Suprapubic skin (tissue), 4 donors: ENCODE measurements around the gene KIZ. TPM values are rescaled to one million over a fixed set of nuclear protein-coding genes. Genes with fewer than 3 reads are reported as not detected.

Experiments used
- DNase-seq, 2 donors: peaks; one replicate each; pipeline ENCODE4 v3.0.0-alpha.2; 2019; ENCODE audit warnings: low spot score in 2 of 2
- H3K27ac ChIP-seq: fragments of 200-600 bp; sonication (generic); one replicate; pipeline ENCODE4 v1.5.1; 2019
- H3K27me3 ChIP-seq: fragments of 200-600 bp; sonication (generic); one replicate; pipeline ENCODE4 v1.5.1; 2019
- H3K36me3 ChIP-seq: fragments of 200-600 bp; sonication (generic); one replicate; pipeline ENCODE4 v1.5.1; 2019
- H3K4me1 ChIP-seq: fragments of 200-600 bp; sonication (generic); one replicate; pipeline ENCODE4 v1.5.1; 2019
- H3K4me3 ChIP-seq: fragments of 200-600 bp; sonication (generic); one replicate; pipeline ENCODE4 v1.5.1; 2019; ENCODE audit warnings: mild to moderate bottlenecking
- H3K9me3 ChIP-seq: fragments of 200-600 bp; sonication (generic); one replicate; pipeline ENCODE4 v1.5.1; 2019
- EP300 ChIP-seq: sonication (generic); formaldehyde crosslinking; IDR thresholded peaks from one replicate; pipeline ENCODE4 v1.6.1; 2017; ENCODE audit warnings: antibody characterized with exemption
- POLR2A ChIP-seq, 2 donors: fragments of 450-650 bp; IDR thresholded peaks; one replicate each; pipeline ENCODE4 v1.6.1; 2017; ENCODE audit warnings: antibody characterized with exemption in 2 of 2, mild to moderate bottlenecking in 2 of 2, moderate library complexity in 2 of 2
- POLR2AphosphoS5 ChIP-seq, 3 donors: sonication (generic); formaldehyde crosslinking; IDR thresholded peaks; one replicate each; pipeline ENCODE4 v1.6.1; 2017; ENCODE audit warnings: antibody characterized with exemption in 3 of 3
- WGBS: methylation state at CpG from one replicate; pipeline ENCODE4 v1.1.5; 2018; 5-methylcytosine and 5-hydroxymethylcytosine counted together
- total RNA-seq, 4 donors: library from RNA; depleted of rRNA; stranded (reverse); fragments of >200 nt; gene quantifications; one replicate each; pipeline ENCODE4 v1.1.0, GENCODE V29; 2016
- TF ChIP-seq, protein P1 (sequence below), 2 donors: fragments of 200-600 bp in 1 of 2; fragments of 450-650 bp in 1 of 2; sonication (generic) in 1 of 2; IDR thresholded peaks; one replicate each; pipeline ENCODE4 v1.5.1; 2016 to 2019; ENCODE audit warnings: antibody characterized with exemption in 2 of 2, mild to moderate bottlenecking in 1 of 2, moderate library complexity in 1 of 2

The KIZ gene
- total RNA-seq, 4 donors from 2014 or later = 14.7 to 43.0 (median 34.0) TPM

- Histone ChIP-seq H3K27me3 (no peaks in the 10 kb centered on the region), H3K9me3 (no peaks in the 10 kb centered on the region), H3K4me3 (no peak overlapping the region), H3K4me1 (no peaks in the 10 kb centered on the region), H3K27ac (no peak overlapping the region), H3K36me3 (peaks cover 13% of the 10 kb centered on the region)
- TF ChIP-seq, protein P1, sequence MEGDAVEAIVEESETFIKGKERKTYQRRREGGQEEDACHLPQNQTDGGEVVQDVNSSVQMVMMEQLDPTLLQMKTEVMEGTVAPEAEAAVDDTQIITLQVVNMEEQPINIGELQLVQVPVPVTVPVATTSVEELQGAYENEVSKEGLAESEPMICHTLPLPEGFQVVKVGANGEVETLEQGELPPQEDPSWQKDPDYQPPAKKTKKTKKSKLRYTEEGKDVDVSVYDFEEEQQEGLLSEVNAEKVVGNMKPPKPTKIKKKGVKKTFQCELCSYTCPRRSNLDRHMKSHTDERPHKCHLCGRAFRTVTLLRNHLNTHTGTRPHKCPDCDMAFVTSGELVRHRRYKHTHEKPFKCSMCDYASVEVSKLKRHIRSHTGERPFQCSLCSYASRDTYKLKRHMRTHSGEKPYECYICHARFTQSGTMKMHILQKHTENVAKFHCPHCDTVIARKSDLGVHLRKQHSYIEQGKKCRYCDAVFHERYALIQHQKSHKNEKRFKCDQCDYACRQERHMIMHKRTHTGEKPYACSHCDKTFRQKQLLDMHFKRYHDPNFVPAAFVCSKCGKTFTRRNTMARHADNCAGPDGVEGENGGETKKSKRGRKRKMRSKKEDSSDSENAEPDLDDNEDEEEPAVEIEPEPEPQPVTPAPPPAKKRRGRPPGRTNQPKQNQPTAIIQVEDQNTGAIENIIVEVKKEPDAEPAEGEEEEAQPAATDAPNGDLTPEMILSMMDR (IDR thresholded peaks at IDR 0.05) = no peak
- TF ChIP-seq POLR2A (IDR thresholded peaks at IDR 0.05) (no peak), EP300 (no peak)
- 89% methylated on average over 4 of the region's 4 CpGs for WGBS
- no peak for DNase-seq
Measured at GRCh38 chr20:21224217-21224616, 98.3 kb downstream of the KIZ start.

GRCh38 chr20:21225215-21225947 is 99.5 kb downstream of the KIZ start:
- Histone ChIP-seq H3K27ac (no peak overlapping the region), H3K4me1 (no peaks in the 10 kb centered on the region), H3K36me3 (peaks cover 24% of the 10 kb centered on the region), H3K9me3 (no peaks in the 10 kb centered on the region), H3K27me3 (no peaks in the 10 kb centered on the region), H3K4me3 (no peak overlapping the region)
- DNase-seq = no peak
- no peak for TF ChIP-seq POLR2A (IDR thresholded peaks at IDR 0.05)
- no peak for TF ChIP-seq EP300
- TF ChIP-seq POLR2AphosphoS5 (IDR thresholded peaks at IDR 0.05) = no peak
- TF ChIP-seq, protein P1 (IDR thresholded peaks at IDR 0.05) = no peak
- WGBS = 93% methylated on average over 6 of the region's 6 CpGs

GRCh38 chr20:21228511-21228910 is 102.6 kb downstream of the KIZ start:
- H3K4me1 ChIP-seq = no peaks in the 10 kb centered on the region
- H3K4me3 ChIP-seq = no peak overlapping the region
- no peaks in the 10 kb centered on the region for H3K27me3 ChIP-seq
- TF ChIP-seq, protein P1 (IDR thresholded peaks at IDR 0.05) = no peak
- TF ChIP-seq EP300 (no peak), POLR2A (IDR thresholded peaks at IDR 0.05) (no peak), POLR2AphosphoS5 (IDR thresholded peaks at IDR 0.05) (no peak)
- WGBS = 87% methylated on average over 3 of the region's 3 CpGs
- no peak for DNase-seq
- no peak overlapping the region for H3K27ac ChIP-seq
- H3K36me3 ChIP-seq = peaks cover 49% of the 10 kb centered on the region
- no peaks in the 10 kb centered on the region for H3K9me3 ChIP-seq

DNA sequence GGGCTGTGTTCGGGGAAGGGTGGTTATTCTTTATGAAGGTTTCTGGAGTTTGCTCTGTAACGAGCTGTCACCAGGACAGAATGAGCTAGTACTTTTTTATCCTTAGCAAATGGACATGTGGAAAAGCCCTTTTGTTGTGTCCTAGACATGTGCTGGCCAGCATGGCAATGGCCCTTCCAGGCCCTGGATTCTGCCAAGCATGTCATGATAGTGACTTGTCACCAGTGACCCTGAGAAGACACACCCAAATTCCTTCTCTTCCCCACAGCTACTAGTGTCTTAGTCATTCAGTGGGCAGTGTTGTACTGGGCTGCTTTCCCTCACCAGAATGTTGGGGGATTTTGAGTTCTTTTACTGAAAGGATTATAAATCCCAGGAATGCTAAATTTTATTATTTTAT is 103.3 kb downstream of the KIZ start:
- H3K36me3 ChIP-seq = peaks cover 49% of the 10 kb centered on the region
- H3K27me3 ChIP-seq = no peaks in the 10 kb centered on the region
- H3K4me3 ChIP-seq = no peak overlapping the region
- H3K4me1 ChIP-seq = no peaks in the 10 kb centered on the region
- DNase-seq = no peak
- H3K27ac ChIP-seq = no peak overlapping the region
- H3K9me3 ChIP-seq = no peaks in the 10 kb centered on the region
- 87% methylated on average over 2 of the region's 2 CpGs for WGBS
- TF ChIP-seq POLR2A (IDR thresholded peaks at IDR 0.05) = no peak

- peaks cover 49% of the 10 kb centered on the region for H3K36me3 ChIP-seq
- no peak for DNase-seq
- no peaks in the 10 kb centered on the region for H3K27me3 ChIP-seq
- no peaks in the 10 kb centered on the region for H3K9me3 ChIP-seq
- TF ChIP-seq EP300 (no peak), POLR2AphosphoS5 (IDR thresholded peaks at IDR 0.05) (no peak), POLR2A (IDR thresholded peaks at IDR 0.05) (no peak)
- TF ChIP-seq, protein P1 (IDR thresholded peaks at IDR 0.05) = no peak
- WGBS = 100% methylated on average over 3 of the region's 3 CpGs
- H3K27ac ChIP-seq = no peak overlapping the region
- no peak overlapping the region for H3K4me3 ChIP-seq
- H3K4me1 ChIP-seq = peaks cover 1% of the 10 kb centered on the region
Measured at GRCh38 chr20:21230220-21230619, 104.3 kb downstream of the KIZ start.
